PC-3 (cell line): ENCODE results near the gene GSTK1. TPM values are rescaled to one million over a fixed set of nuclear protein-coding genes. Genes with fewer than 3 reads are reported as not detected.

Source experiments
- ATAC-seq: fragments of 200-7000 bp; cut with Tn5 transposase; 2 replicates; pipeline ENCODE4 v1.9.1; 2020; ENCODE audit warnings: mild to moderate bottlenecking, moderate library complexity
- BruUV-seq: library from RNA; stranded (reverse); fragments of 400-500 nt; replicated peaks from 2 replicates; lab custom pipeline; 2021; lab: Mats Ljungman, UMichigan
- CTCF ChIA-PET: fragments of 300-600 bp; sonication (Branson Sonifier 250); formaldehyde crosslinking; loops from one replicate; lab custom pipeline; 2022; ENCODE audit warnings: antibody characterized with exemption; lab: Charles Lee
- POLR2A ChIA-PET: fragments of 300-600 bp; sonication (Branson Sonifier 250); formaldehyde crosslinking; loops from one replicate; lab custom pipeline; 2022; ENCODE audit warnings: antibody characterized with exemption; ENCODE audit not compliant: unreplicated experiment; lab: Charles Lee
- DNase-seq: peaks from one replicate; pipeline ENCODE4 v3.0.0-alpha.2; 2015
- H2AFZ ChIP-seq: fragments of 300-600 bp; sonication (generic); 2 replicates; pipeline ENCODE4 v1.6.0; 2016; ENCODE audit warnings: antibody characterized with exemption, low read length
- H3F3A ChIP-seq: fragments of 300-600 bp; sonication (generic); one replicate; pipeline ENCODE4 v1.6.0; 2017; ENCODE audit warnings: antibody characterized with exemption, low read length, control low read depth, mild to moderate bottlenecking; ENCODE audit not compliant: unreplicated experiment
- H3K27ac ChIP-seq: fragments of 300-600 bp; sonication (generic); 2 replicates; pipeline ENCODE4 v1.5.1; 2016; ENCODE audit warnings: mild to moderate bottlenecking, low read length
- H3K27me3 ChIP-seq: fragments of 300-600 bp; sonication (generic); 2 replicates; pipeline ENCODE4 v1.6.1; 2016; ENCODE audit warnings: low read length, mixed read lengths
- H3K36me3 ChIP-seq: fragments of 300-600 bp; sonication (generic); 2 replicates; pipeline ENCODE4 v1.6.1; 2016; ENCODE audit warnings: low read depth, mixed run types, low read length, mixed read lengths
- H3K4me1 ChIP-seq: fragments of 300-600 bp; sonication (generic); 2 replicates; pipeline ENCODE4 v1.5.1; 2016; ENCODE audit warnings: low read length; ENCODE audit not compliant: insufficient read depth
- H3K4me2 ChIP-seq: fragments of 300-600 bp; sonication (generic); 2 replicates; pipeline ENCODE4 v1.6.0; 2016; ENCODE audit warnings: low read length
- H3K4me3 ChIP-seq: fragments of 300-600 bp; sonication (generic); 2 replicates; pipeline ENCODE4 v1.5.1; 2016; ENCODE audit warnings: mild to moderate bottlenecking, low read length, mixed read lengths
- H3K79me2 ChIP-seq: fragments of 300-600 bp; sonication (generic); 2 replicates; pipeline ENCODE4 v1.6.1; 2017; ENCODE audit warnings: low read length, mixed read lengths
- H3K9ac ChIP-seq: fragments of 300-600 bp; sonication (generic); 2 replicates; pipeline ENCODE4 v1.6.0; 2016; ENCODE audit warnings: mild to moderate bottlenecking, low read length
- H3K9me2 ChIP-seq: fragments of 300-600 bp; sonication (generic); replicated peaks from 2 replicates; pipeline ENCODE4 v1.6.1; 2016; ENCODE audit warnings: mixed run types, low read length, mixed read lengths
- H3K9me3 ChIP-seq: fragments of 300-600 bp; sonication (generic); 2 replicates; pipeline ENCODE4 v1.6.1; 2016; ENCODE audit warnings: low read length, mixed read lengths
- H4K20me1 ChIP-seq: fragments of 300-600 bp; sonication (generic); 2 replicates; pipeline ENCODE4 v1.6.1; 2016; ENCODE audit warnings: low read length, mixed read lengths
- CTCF ChIP-seq: fragments of 300-600 bp; sonication (generic); conservative IDR thresholded peaks from 2 replicates; pipeline ENCODE4 v1.5.1; 2017; ENCODE audit warnings: antibody characterized with exemption, low read depth, mild to moderate bottlenecking, low read length
- EZH2 ChIP-seq: fragments of 300-600 bp; sonication (generic); IDR thresholded peaks from one replicate; pipeline ENCODE4 v1.6.1; 2017; ENCODE audit warnings: antibody characterized with exemption, mild to moderate bottlenecking, low read length; ENCODE audit not compliant: unreplicated experiment
- EZH2phosphoT487 ChIP-seq: fragments of 300-600 bp; sonication (generic); IDR thresholded peaks from 2 replicates; pipeline ENCODE4 v1.6.1; 2018; ENCODE audit warnings: mild to moderate bottlenecking, antibody characterized with exemption, low read length, borderline replicate concordance
- intact Hi-C: fragments of 100-400 bp; cut with micrococcal nuclease; formaldehyde crosslinking; loops from 2 replicates; pipeline ENCODE4 v1.9.0; 2023
- total RNA-seq: library from RNA; depleted of rRNA; stranded (reverse); fragments of >200 nt; gene quantifications from 2 replicates; pipeline ENCODE4 v1.2.3, GENCODE V29; 2014

Gene GSTK1
- total RNA-seq, 1 experiment from 2014 or later: 111 TPM

- H2AFZ ChIP-seq: no peak overlapping the region
- ChIA-PET CTCF (no interaction called here), POLR2A (no interaction called here)
- no peak for TF ChIP-seq EZH2
- TF ChIP-seq CTCF: no peak
- TF ChIP-seq EZH2phosphoT487: no peak
- H3K4me1 ChIP-seq: no peaks in the 10 kb centered on the region
- no peaks in the 10 kb centered on the region; the same call in 1 of the 2 replicates for H3K9me3 ChIP-seq
- H3K36me3 ChIP-seq: no peaks in the 10 kb centered on the region
- DNase-seq (no peak), ATAC-seq (no peak)
- no peak overlapping the region for H3K4me2 ChIP-seq
- no peak overlapping the region for H3K27ac ChIP-seq
- H3K4me3 ChIP-seq: no peak overlapping the region
- intact Hi-C loops: no loop called here
- H3K9ac ChIP-seq: no peak overlapping the region
- H3K9me2 ChIP-seq: no peaks in the 10 kb centered on the region
- no TSS peak for BruUV-seq
- H3K79me2 ChIP-seq: no peaks in the 10 kb centered on the region
- no peaks in the 10 kb centered on the region for H4K20me1 ChIP-seq
- no peaks in the 10 kb centered on the region for H3K27me3 ChIP-seq
- no peaks in the 10 kb centered on the region for H3F3A ChIP-seq
Measured at GRCh38 chr7:143230602-143231457, 32.4 kb upstream of the GSTK1 start.

- H3F3A ChIP-seq: no peaks in the 10 kb centered on the region
- H3K9me2 ChIP-seq: no peaks in the 10 kb centered on the region
- H3K9ac ChIP-seq: no peak overlapping the region
- no TSS peak for BruUV-seq
- no peaks in the 10 kb centered on the region for H3K36me3 ChIP-seq
- H4K20me1 ChIP-seq: no peaks in the 10 kb centered on the region
- intact Hi-C loops: no loop called here
- peaks cover 4% of the 10 kb centered on the region; the same call in 1 of the 2 replicates for H3K4me1 ChIP-seq
- H3K27me3 ChIP-seq: no peaks in the 10 kb centered on the region
- no peaks in the 10 kb centered on the region for H3K79me2 ChIP-seq
- H3K4me3 ChIP-seq: no peak overlapping the region
- no peak overlapping the region for H3K27ac ChIP-seq
- no peak overlapping the region for H2AFZ ChIP-seq
- CTCF ChIA-PET: no interaction called here
- no peak for ATAC-seq
- DNase-seq: no peak
- TF ChIP-seq CTCF (no peak), EZH2phosphoT487 (no peak), EZH2 (no peak)
- H3K9me3 ChIP-seq: no peaks in the 10 kb centered on the region; the same call in 1 of the 2 replicates
- H3K4me2 ChIP-seq: no peak overlapping the region
- POLR2A ChIA-PET: no interaction called here
Measured at GRCh38 chr7:143233816-143234532, 29.3 kb upstream of the GSTK1 start.

- no peak for ATAC-seq
- no peaks in the 10 kb centered on the region; the same call in 1 of the 2 replicates for H3K9me3 ChIP-seq
- no peak overlapping the region for H3K9ac ChIP-seq
- no peaks in the 10 kb centered on the region for H3K79me2 ChIP-seq
- intact Hi-C loops: no loop called here
- H3K27ac ChIP-seq: no peak overlapping the region
- no peaks in the 10 kb centered on the region for H4K20me1 ChIP-seq
- H2AFZ ChIP-seq: no peak overlapping the region
- no peak overlapping the region for H3K4me3 ChIP-seq
- no peak overlapping the region for H3K4me2 ChIP-seq
- H3K4me1 ChIP-seq: peaks cover 9% of the 10 kb centered on the region
- no peaks in the 10 kb centered on the region for H3F3A ChIP-seq
- H3K27me3 ChIP-seq: no peaks in the 10 kb centered on the region
- no peaks in the 10 kb centered on the region for H3K36me3 ChIP-seq
- no peak for TF ChIP-seq EZH2
- POLR2A ChIA-PET: no interaction called here
- no peaks in the 10 kb centered on the region for H3K9me2 ChIP-seq
- no TSS peak for BruUV-seq
- CTCF ChIA-PET: no interaction called here
- no peak for DNase-seq
Measured at GRCh38 chr7:143234533-143234875, 28.7 kb upstream of the GSTK1 start.
